ENCODE data around the gene EXPH5. TPM values are rescaled to one million over a fixed set of nuclear protein-coding genes. Genes with fewer than 3 reads are reported as not detected.

Gene EXPH5
- total RNA-seq, 1 experiment from 2014 or later = 36.3 TPM

DNA sequence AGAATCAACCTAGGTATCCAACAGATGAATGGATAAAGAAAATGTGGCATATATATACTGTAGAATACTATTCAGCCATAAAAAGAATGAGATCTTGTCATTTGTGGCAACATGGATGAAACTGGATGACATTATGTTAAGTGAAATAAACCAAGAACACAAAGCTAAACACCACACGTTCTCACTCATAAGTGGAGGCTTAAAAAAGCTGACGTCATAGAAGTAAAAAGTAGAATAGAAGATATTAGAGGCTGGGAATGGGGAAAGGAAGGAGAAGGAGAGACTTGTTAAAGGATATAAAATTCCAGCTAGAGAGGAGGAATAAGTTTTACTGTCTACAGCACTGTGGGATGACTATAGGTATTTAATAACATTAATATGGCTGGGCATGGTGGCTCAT, 12.9 kb downstream of the EXPH5 start:
- H3K9me3 ChIP-seq (ENCODE audit: insufficient read depth, low read depth) = peaks cover 5% of the 10 kb centered on the region
- no peak for TF ChIP-seq EZH2 (IDR thresholded peaks at IDR 0.05; ENCODE audit: low read depth)
- TF ChIP-seq, protein P1, sequence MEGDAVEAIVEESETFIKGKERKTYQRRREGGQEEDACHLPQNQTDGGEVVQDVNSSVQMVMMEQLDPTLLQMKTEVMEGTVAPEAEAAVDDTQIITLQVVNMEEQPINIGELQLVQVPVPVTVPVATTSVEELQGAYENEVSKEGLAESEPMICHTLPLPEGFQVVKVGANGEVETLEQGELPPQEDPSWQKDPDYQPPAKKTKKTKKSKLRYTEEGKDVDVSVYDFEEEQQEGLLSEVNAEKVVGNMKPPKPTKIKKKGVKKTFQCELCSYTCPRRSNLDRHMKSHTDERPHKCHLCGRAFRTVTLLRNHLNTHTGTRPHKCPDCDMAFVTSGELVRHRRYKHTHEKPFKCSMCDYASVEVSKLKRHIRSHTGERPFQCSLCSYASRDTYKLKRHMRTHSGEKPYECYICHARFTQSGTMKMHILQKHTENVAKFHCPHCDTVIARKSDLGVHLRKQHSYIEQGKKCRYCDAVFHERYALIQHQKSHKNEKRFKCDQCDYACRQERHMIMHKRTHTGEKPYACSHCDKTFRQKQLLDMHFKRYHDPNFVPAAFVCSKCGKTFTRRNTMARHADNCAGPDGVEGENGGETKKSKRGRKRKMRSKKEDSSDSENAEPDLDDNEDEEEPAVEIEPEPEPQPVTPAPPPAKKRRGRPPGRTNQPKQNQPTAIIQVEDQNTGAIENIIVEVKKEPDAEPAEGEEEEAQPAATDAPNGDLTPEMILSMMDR (conservative IDR thresholded peaks at IDR 0.05) = no peak
- no peak overlapping the region for H3K4me3 ChIP-seq
- DNase-seq = peak in 1 of 2 experiments; percentile 8
- H3K4me2 ChIP-seq = no peak overlapping the region
- H3K27me3 ChIP-seq (ENCODE audit: insufficient read depth, low read depth) = no peaks in the 10 kb centered on the region
- intact Hi-C loops (cut with micrococcal nuclease; ENCODE audit: unreplicated experiment) = no loop called here
- ChIA-PET CTCF (no interaction called here), POLR2A (ENCODE audit: unreplicated experiment) (interaction anchor here (0.6 kb wide), 1 partner anchor 73 kb away, joined by 3 read pairs; no protein-coding TSS in a partner anchor)
- BruUV-seq (replicated peaks) = no TSS peak
- no peaks in the 10 kb centered on the region for H4K20me1 ChIP-seq (ENCODE audit: insufficient read depth)
- no peak overlapping the region for H2AFZ ChIP-seq
- no peaks in the 10 kb centered on the region; the same call in 1 of the 2 replicates for H3K36me3 ChIP-seq (ENCODE audit: low read depth)
- H3K4me1 ChIP-seq (replicated peaks; ENCODE audit: insufficient read depth) = peaks cover 13% of the 10 kb centered on the region; the same call in 1 of the 2 replicates
- 0 out of 2 replicates have a peak, but pooled peaks cover 3% of the 10 kb centered on the region for H3K9me2 ChIP-seq (ENCODE audit: insufficient read depth)
- no peak overlapping the region for H3K27ac ChIP-seq
- peaks cover 10% of the 10 kb centered on the region; the same call in 1 of the 2 replicates for H3F3A ChIP-seq (ENCODE audit: insufficient read depth, low read depth)
- peaks cover 25% of the 10 kb centered on the region; the same call in 1 of the 2 replicates for H3K79me2 ChIP-seq (ENCODE audit: low read depth)

DNA sequence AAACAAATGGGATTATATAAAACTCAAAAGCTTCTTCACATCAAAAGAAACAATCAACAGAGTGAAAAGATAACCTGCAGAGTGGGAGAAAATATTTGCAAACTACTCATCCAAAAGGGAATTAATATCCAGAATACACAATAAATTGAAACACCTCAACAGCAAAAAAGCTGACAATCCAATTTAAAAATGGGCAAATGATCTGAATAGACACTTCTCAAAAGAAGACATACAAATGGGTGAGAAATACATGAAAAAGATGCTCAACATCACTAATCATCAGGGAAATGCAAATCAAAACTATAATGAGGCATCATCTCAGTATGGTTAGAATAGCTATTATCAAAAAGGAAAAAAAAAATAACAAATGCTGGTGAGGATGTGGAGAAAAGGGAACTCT, 13.5 kb downstream of the EXPH5 start:
- no peaks in the 10 kb centered on the region for H4K20me1 ChIP-seq (ENCODE audit: insufficient read depth)
- ChIA-PET POLR2A (ENCODE audit: unreplicated experiment) (no interaction called here), CTCF (no interaction called here)
- H3F3A ChIP-seq (ENCODE audit: insufficient read depth, low read depth) = 0 out of 2 replicates have a peak, but pooled peaks cover 6% of the 10 kb centered on the region
- peaks cover 5% of the 10 kb centered on the region for H3K9me3 ChIP-seq (ENCODE audit: insufficient read depth, low read depth)
- no peak overlapping the region for H3K27ac ChIP-seq
- H3K4me2 ChIP-seq = no peak overlapping the region
- H3K9me2 ChIP-seq (ENCODE audit: insufficient read depth) = 0 out of 2 replicates have a peak, but pooled peaks cover 3% of the 10 kb centered on the region
- no TSS peak for BruUV-seq (replicated peaks)
- no peaks in the 10 kb centered on the region for H3K27me3 ChIP-seq (ENCODE audit: insufficient read depth, low read depth)
- no peaks in the 10 kb centered on the region; the same call in 1 of the 2 replicates for H3K36me3 ChIP-seq (ENCODE audit: low read depth)
- H3K4me1 ChIP-seq (replicated peaks; ENCODE audit: insufficient read depth) = peaks cover 7% of the 10 kb centered on the region; the same call in 1 of the 2 replicates
- intact Hi-C loops (cut with micrococcal nuclease; ENCODE audit: unreplicated experiment) = no loop called here
- DNase-seq = peak in 1 of 2 experiments; percentile 21
- H3K79me2 ChIP-seq (ENCODE audit: low read depth) = peaks cover 25% of the 10 kb centered on the region; the same call in 1 of the 2 replicates
- no peak overlapping the region for H2AFZ ChIP-seq
- H3K4me3 ChIP-seq = no peak overlapping the region
- TF ChIP-seq EZH2 (IDR thresholded peaks at IDR 0.05; ENCODE audit: low read depth) = no peak
- TF ChIP-seq, protein P1 (conservative IDR thresholded peaks at IDR 0.05) = no peak

DNA sequence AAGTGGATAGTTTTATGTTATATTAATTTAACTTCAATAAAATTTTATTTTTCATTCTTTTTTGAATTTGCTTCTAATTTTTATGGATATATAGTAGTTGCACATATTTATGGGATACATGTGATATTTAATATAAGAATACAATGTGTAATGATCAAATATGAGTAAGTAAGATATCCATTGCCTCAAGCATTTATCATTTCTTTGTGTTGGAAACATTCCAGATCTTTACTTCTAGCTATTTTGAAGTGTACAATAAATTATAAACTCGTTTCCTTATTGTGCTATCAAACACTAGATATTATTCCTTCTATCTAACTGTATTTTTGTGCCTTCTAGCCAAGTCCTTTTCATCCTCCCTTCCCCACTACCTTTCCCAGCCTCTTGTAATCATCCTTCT, 17.0 kb downstream of the EXPH5 start:
- Histone ChIP-seq H3K36me3 (ENCODE audit: low read depth) (no peaks in the 10 kb centered on the region; the same call in 1 of the 2 replicates), H3K4me1 (replicated peaks; ENCODE audit: insufficient read depth) (no peaks in the 10 kb centered on the region; the same call in 1 of the 2 replicates), H3K9me2 (ENCODE audit: insufficient read depth) (no peaks in the 10 kb centered on the region), H3K27ac (no peak overlapping the region), H3K27me3 (ENCODE audit: insufficient read depth, low read depth) (no peaks in the 10 kb centered on the region), H2AFZ (no peak overlapping the region), H3K4me2 (no peak overlapping the region), H3K9me3 (ENCODE audit: insufficient read depth, low read depth) (peaks cover 5% of the 10 kb centered on the region; the same call in 1 of the 2 replicates), H3F3A (ENCODE audit: insufficient read depth, low read depth) (0 out of 2 replicates have a peak, but pooled peaks cover 6% of the 10 kb centered on the region), H3K4me3 (no peak overlapping the region), H4K20me1 (ENCODE audit: insufficient read depth) (no peaks in the 10 kb centered on the region), H3K79me2 (ENCODE audit: low read depth) (peaks cover 25% of the 10 kb centered on the region; the same call in 1 of the 2 replicates)
- ChIA-PET CTCF (no interaction called here), POLR2A (ENCODE audit: unreplicated experiment) (interaction anchor here (0.6 kb wide), 1 partner anchor 12 kb away, joined by 5 read pairs; no protein-coding TSS in a partner anchor)
- TF ChIP-seq EZH2 (IDR thresholded peaks at IDR 0.05; ENCODE audit: low read depth) = no peak
- TF ChIP-seq, protein P1 (conservative IDR thresholded peaks at IDR 0.05) = no peak
- intact Hi-C loops (cut with micrococcal nuclease; ENCODE audit: unreplicated experiment) = no loop called here
- DNase-seq = peak in 1 of 2 experiments; percentile 28
- no TSS peak for BruUV-seq (replicated peaks)
